Liver (tissue), 9 donors: ENCODE data around the gene NTHL1. TPM values are rescaled to one million over a fixed set of nuclear protein-coding genes. Genes with fewer than 3 reads are reported as not detected.

Experiments
- DNase-seq: peaks from one replicate; pipeline ENCODE4 v3.0.0-alpha.2; 2017; ENCODE audit warnings: low spot score
- H3K27ac ChIP-seq, 2 donors: one replicate each; pipeline ENCODE4 v1.7.0; 2013; ENCODE audit warnings: inconsistent platforms in 2 of 2, low read length in 2 of 2, control low read depth in 1 of 2, low read depth in 1 of 2, mild to moderate bottlenecking in 1 of 2
- H3K27me3 ChIP-seq, 4 donors: one replicate each; pipeline versions ENCODE4 v1.6.1 to v1.7.0; 2013; ENCODE audit warnings: low read length in 3 of 4, inconsistent platforms in 1 of 4, mild to moderate bottlenecking in 1 of 4, moderate library complexity in 1 of 4; ENCODE audit not compliant: control insufficient read depth in 4 of 4, insufficient read depth in 4 of 4
- H3K36me3 ChIP-seq, 4 donors: one replicate each; pipeline versions ENCODE4 v1.6.1 to v1.7.0; 2013; ENCODE audit warnings: low read length in 3 of 4, mild to moderate bottlenecking in 3 of 4, low read depth in 1 of 4, moderate library complexity in 1 of 4; ENCODE audit not compliant: control insufficient read depth in 4 of 4, insufficient read depth in 3 of 4
- H3K4me1 ChIP-seq, 4 donors: one replicate each; pipeline versions ENCODE4 v1.6.1 to v1.7.0; 2013; ENCODE audit warnings: low read length in 3 of 4, mild to moderate bottlenecking in 3 of 4, moderate library complexity in 1 of 4; ENCODE audit not compliant: control insufficient read depth in 4 of 4, insufficient read depth in 4 of 4
- H3K4me3 ChIP-seq, 3 donors: one replicate each; pipeline versions ENCODE4 v1.6.1 to v1.7.0; 2013; ENCODE audit warnings: low read length in 3 of 3, control low read depth in 1 of 3, low read depth in 1 of 3, mild to moderate bottlenecking in 1 of 3
- H3K9ac ChIP-seq, 2 donors: one replicate each; pipeline ENCODE4 v1.7.0; 2013; ENCODE audit warnings: low read length in 2 of 2, mild to moderate bottlenecking in 2 of 2, moderate library complexity in 2 of 2, control low read depth in 1 of 2, low read depth in 1 of 2
- H3K9me3 ChIP-seq, 4 donors: one replicate each; pipeline versions ENCODE4 v1.6.1 to v1.7.0; 2013; ENCODE audit warnings: low read length in 3 of 4; ENCODE audit not compliant: control insufficient read depth in 4 of 4
- EGR1 ChIP-seq, 2 donors: IDR thresholded peaks; 2 replicates each; pipeline ENCODE4 v1.6.1; 2016 to 2018; ENCODE audit warnings: antibody characterized with exemption in 2 of 2, low read depth in 2 of 2
- FOXA1 ChIP-seq: IDR thresholded peaks from 2 replicates; pipeline ENCODE4 v1.6.1; 2016; ENCODE audit warnings: antibody characterized with exemption
- FOXA2 ChIP-seq: IDR thresholded peaks from 2 replicates; pipeline ENCODE4 v1.6.1; 2016; ENCODE audit warnings: antibody characterized with exemption
- GABPA ChIP-seq, 2 donors: IDR thresholded peaks in 1 of 2; conservative IDR thresholded peaks in 1 of 2; 2 replicates each; pipeline ENCODE4 v1.6.1; 2016; ENCODE audit warnings: antibody characterized with exemption in 2 of 2, mild to moderate bottlenecking in 1 of 2, moderate library complexity in 1 of 2
- HNF4A ChIP-seq, 2 donors: conservative IDR thresholded peaks; 2 replicates each; pipeline ENCODE4 v1.6.1; 2016; ENCODE audit warnings: antibody characterized with exemption in 2 of 2, mild to moderate bottlenecking in 2 of 2
- HNF4G ChIP-seq: IDR thresholded peaks from 2 replicates; pipeline ENCODE4 v1.6.1; 2016; ENCODE audit warnings: antibody characterized with exemption
- JUND ChIP-seq, 2 donors: IDR thresholded peaks; 2 replicates each; pipeline ENCODE4 v1.6.1; 2016; ENCODE audit warnings: antibody characterized with exemption in 2 of 2
- NR2F2 ChIP-seq: IDR thresholded peaks from 2 replicates; pipeline ENCODE4 v1.6.1; 2016; ENCODE audit warnings: antibody characterized with exemption
- RAD21 ChIP-seq, 2 donors: IDR thresholded peaks; 2 replicates each; pipeline ENCODE4 v1.6.1; 2016; ENCODE audit warnings: antibody characterized with exemption in 2 of 2, mild to moderate bottlenecking in 2 of 2
- RXRA ChIP-seq, 2 donors: IDR thresholded peaks; 2 replicates each; pipeline ENCODE4 v1.6.1; 2017 to 2018; ENCODE audit warnings: antibody characterized with exemption in 2 of 2, mild to moderate bottlenecking in 1 of 2
- SP1 ChIP-seq: IDR thresholded peaks from 2 replicates; pipeline ENCODE4 v1.6.1; 2018; ENCODE audit warnings: antibody characterized with exemption, mild to moderate bottlenecking
- TAF1 ChIP-seq: conservative IDR thresholded peaks from 2 replicates; pipeline ENCODE4 v1.6.1; 2016; ENCODE audit warnings: antibody characterized with exemption, mild to moderate bottlenecking
- YY1 ChIP-seq: IDR thresholded peaks from 2 replicates; pipeline ENCODE4 v1.6.1; 2016; ENCODE audit warnings: antibody characterized with exemption, mild to moderate bottlenecking
- WGBS: extraction: QIAGEN DNeasy Blood & Tissue Kit; methylation state at CpG from one replicate; pipeline ENCODE4 v1.1.7; 2013; 5-methylcytosine and 5-hydroxymethylcytosine counted together
- polyA plus RNA-seq, 2 donors: library from polyadenylated mRNA; stranded (reverse) in 1 of 2; unstranded in 1 of 2; fragments of 200-250 nt in 1 of 2; fragments of >200 nt in 1 of 2; fragmentation: Nextera tagmentation in 1 of 2; extraction: Ambion mirVana in 1 of 2; gene quantifications; one replicate each; pipeline versions ENCODE4 v1.2.1 to v1.2.3, GENCODE V29; 2013 to 2015
- total RNA-seq, 2 donors: library from RNA; depleted of rRNA; stranded (reverse); fragments of >200 nt; gene quantifications; one replicate each; pipeline ENCODE4 v1.2.3, GENCODE V29; 2014
- TF ChIP-seq, protein P1 (sequence below): IDR thresholded peaks from 2 replicates; pipeline ENCODE4 v1.6.1; 2016; ENCODE audit warnings: antibody characterized with exemption, mild to moderate bottlenecking
- TF ChIP-seq, protein P2 (sequence below): IDR thresholded peaks from 2 replicates; pipeline ENCODE4 v1.6.1; 2016; ENCODE audit warnings: antibody characterized with exemption
- TF ChIP-seq, protein P3 (sequence below): IDR thresholded peaks from 2 replicates; pipeline ENCODE4 v1.6.1; 2016; ENCODE audit warnings: antibody characterized with exemption
- TF ChIP-seq, protein P4 (sequence below): fragments of 150-350 bp; IDR thresholded peaks from 2 replicates; pipeline ENCODE4 v1.5.1; 2017; ENCODE audit warnings: improper control_type of control experiment, low read depth, low read length; ENCODE audit not compliant: missing input control
- TF ChIP-seq, protein P5 (sequence below): IDR thresholded peaks from 2 replicates; pipeline ENCODE4 v1.6.1; 2016; ENCODE audit warnings: antibody characterized with exemption
- donor health status: healthy.
- donor health status: healthy.
- donor health status: healthy.
- donor health status: healthy.
- donor health status: healthy.

Gene NTHL1
- total and polyA plus RNA-seq, 4 donors = 10.4 to 166 (median 19.1) TPM

DNA sequence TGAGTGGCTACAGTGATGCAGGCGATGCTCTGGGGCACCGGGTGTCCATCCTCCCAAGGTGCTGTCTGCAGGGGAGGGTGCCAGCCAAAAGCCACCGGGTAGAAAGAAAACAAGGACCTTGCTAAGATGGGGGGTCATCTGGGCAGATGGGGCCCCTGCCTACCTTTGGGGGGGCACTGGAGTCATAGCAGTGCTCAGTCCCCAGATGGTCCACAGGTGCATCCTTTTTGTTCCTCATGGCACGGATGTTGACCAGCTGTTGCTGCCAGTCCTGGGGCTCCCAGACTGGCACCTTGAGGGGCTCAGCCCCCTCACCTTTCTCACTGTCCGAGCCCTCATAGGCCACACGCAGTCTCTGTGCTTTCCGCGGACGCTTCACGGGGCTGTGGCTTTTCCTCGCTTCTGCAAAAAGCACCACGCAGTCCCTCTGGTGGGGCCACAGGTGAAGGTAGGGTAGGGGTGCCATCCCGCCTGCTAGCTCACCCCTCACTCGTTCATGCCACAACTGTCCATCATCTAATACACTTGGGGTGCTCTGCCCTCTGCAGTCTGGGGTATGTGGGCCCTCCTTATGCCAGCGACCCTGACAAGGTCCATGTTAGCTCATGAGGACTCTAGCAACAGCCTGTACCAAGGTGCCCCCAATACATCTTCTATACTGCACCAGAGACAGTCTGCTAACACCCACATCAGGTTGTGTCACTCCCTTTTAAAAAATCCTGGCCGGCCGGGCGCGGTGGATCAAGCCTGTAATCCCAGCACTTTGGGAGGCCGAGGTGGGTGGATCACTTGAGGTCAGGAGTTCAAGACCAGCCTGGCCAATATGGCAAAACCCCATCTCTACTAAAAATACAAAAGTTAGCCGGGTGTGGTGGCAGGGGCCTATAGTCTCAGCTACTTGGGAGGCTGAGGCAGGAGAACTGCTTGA, 1.4 kb downstream of the NTHL1 start:
- Histone ChIP-seq H3K27ac (peak overlapping the region in 1 of 2 donors; percentile 84), H3K4me3 (no peak overlapping the region), H3K9me3 (no peaks in the 10 kb centered on the region), H3K27me3 (no peaks in the 10 kb centered on the region), H3K9ac (no peak overlapping the region), H3K4me1 (peaks cover 14 to 56% (median 41%) of the 10 kb centered on the region in 4 donors), H3K36me3 (peaks cover 0 to 4% (median 2%) of the 10 kb centered on the region in 4 donors)
- 86% methylated on average over 21 of the region's 21 CpGs for WGBS
- DNase-seq = no peak
- TF ChIP-seq, protein P1, sequence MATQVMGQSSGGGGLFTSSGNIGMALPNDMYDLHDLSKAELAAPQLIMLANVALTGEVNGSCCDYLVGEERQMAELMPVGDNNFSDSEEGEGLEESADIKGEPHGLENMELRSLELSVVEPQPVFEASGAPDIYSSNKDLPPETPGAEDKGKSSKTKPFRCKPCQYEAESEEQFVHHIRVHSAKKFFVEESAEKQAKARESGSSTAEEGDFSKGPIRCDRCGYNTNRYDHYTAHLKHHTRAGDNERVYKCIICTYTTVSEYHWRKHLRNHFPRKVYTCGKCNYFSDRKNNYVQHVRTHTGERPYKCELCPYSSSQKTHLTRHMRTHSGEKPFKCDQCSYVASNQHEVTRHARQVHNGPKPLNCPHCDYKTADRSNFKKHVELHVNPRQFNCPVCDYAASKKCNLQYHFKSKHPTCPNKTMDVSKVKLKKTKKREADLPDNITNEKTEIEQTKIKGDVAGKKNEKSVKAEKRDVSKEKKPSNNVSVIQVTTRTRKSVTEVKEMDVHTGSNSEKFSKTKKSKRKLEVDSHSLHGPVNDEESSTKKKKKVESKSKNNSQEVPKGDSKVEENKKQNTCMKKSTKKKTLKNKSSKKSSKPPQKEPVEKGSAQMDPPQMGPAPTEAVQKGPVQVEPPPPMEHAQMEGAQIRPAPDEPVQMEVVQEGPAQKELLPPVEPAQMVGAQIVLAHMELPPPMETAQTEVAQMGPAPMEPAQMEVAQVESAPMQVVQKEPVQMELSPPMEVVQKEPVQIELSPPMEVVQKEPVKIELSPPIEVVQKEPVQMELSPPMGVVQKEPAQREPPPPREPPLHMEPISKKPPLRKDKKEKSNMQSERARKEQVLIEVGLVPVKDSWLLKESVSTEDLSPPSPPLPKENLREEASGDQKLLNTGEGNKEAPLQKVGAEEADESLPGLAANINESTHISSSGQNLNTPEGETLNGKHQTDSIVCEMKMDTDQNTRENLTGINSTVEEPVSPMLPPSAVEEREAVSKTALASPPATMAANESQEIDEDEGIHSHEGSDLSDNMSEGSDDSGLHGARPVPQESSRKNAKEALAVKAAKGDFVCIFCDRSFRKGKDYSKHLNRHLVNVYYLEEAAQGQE = no peak
- TF ChIP-seq HNF4G (no peak), YY1 (no peak)

DNA sequence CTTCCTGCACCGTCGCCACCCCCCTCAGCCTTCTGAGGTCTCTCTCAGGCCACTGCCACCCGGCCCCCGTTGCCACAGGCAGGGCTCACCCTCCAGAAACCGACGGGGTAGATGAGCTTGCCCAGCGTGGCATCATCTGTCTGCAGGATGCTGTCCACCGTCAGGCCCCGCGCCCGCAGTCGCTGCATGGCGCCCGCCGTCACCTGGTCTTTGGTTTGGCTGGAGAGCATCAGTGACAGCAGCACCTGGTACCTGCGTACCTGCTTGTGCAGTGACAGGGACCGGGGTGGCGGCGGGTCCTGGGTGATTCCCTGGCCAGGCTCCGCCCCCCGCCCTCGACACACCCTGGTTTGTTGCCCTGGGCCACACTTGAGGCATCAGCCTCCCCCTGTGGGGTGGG, 3.1 kb downstream of the NTHL1 start:
- H3K27me3 ChIP-seq = no peaks in the 10 kb centered on the region
- TF ChIP-seq, protein P1 = no peak
- no peak for TF ChIP-seq RAD21 (IDR thresholded peaks at IDR 0.05)
- no peak for TF ChIP-seq TAF1
- no peak for TF ChIP-seq EGR1 (IDR thresholded peaks at IDR 0.05; ENCODE audit: low read depth in 2 of 2)
- TF ChIP-seq HNF4A (conservative IDR thresholded peaks at IDR 0.05) = no peak
- TF ChIP-seq HNF4G = no peak
- no peak for TF ChIP-seq YY1
- no peak for TF ChIP-seq GABPA (IDR thresholded peaks at IDR 0.05 in 1 of 2, conservative IDR thresholded peaks at IDR 0.05 in 1 of 2)
- TF ChIP-seq, protein P2, sequence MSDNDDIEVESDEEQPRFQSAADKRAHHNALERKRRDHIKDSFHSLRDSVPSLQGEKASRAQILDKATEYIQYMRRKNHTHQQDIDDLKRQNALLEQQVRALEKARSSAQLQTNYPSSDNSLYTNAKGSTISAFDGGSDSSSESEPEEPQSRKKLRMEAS = no peak
- no peak for TF ChIP-seq SP1
- TF ChIP-seq FOXA2 = no peak
- TF ChIP-seq, protein P3, sequence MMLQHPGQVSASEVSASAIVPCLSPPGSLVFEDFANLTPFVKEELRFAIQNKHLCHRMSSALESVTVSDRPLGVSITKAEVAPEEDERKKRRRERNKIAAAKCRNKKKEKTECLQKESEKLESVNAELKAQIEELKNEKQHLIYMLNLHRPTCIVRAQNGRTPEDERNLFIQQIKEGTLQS = no peak
- TF ChIP-seq, protein P4, sequence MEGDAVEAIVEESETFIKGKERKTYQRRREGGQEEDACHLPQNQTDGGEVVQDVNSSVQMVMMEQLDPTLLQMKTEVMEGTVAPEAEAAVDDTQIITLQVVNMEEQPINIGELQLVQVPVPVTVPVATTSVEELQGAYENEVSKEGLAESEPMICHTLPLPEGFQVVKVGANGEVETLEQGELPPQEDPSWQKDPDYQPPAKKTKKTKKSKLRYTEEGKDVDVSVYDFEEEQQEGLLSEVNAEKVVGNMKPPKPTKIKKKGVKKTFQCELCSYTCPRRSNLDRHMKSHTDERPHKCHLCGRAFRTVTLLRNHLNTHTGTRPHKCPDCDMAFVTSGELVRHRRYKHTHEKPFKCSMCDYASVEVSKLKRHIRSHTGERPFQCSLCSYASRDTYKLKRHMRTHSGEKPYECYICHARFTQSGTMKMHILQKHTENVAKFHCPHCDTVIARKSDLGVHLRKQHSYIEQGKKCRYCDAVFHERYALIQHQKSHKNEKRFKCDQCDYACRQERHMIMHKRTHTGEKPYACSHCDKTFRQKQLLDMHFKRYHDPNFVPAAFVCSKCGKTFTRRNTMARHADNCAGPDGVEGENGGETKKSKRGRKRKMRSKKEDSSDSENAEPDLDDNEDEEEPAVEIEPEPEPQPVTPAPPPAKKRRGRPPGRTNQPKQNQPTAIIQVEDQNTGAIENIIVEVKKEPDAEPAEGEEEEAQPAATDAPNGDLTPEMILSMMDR = no peak
- TF ChIP-seq, protein P5, sequence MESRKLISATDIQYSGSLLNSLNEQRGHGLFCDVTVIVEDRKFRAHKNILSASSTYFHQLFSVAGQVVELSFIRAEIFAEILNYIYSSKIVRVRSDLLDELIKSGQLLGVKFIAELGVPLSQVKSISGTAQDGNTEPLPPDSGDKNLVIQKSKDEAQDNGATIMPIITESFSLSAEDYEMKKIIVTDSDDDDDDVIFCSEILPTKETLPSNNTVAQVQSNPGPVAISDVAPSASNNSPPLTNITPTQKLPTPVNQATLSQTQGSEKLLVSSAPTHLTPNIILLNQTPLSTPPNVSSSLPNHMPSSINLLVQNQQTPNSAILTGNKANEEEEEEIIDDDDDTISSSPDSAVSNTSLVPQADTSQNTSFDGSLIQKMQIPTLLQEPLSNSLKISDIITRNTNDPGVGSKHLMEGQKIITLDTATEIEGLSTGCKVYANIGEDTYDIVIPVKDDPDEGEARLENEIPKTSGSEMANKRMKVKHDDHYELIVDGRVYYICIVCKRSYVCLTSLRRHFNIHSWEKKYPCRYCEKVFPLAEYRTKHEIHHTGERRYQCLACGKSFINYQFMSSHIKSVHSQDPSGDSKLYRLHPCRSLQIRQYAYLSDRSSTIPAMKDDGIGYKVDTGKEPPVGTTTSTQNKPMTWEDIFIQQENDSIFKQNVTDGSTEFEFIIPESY = no peak
- TF ChIP-seq JUND (IDR thresholded peaks at IDR 0.05) = no peak
- TF ChIP-seq NR2F2 = no peak
- no peak for TF ChIP-seq RXRA (IDR thresholded peaks at IDR 0.05)
- TF ChIP-seq FOXA1 = no peak
- H3K36me3 ChIP-seq = peaks cover 0 to 2% (median 0%) of the 10 kb centered on the region in 4 donors
- no peak for DNase-seq
- WGBS = 87% methylated on average over 22 of the region's 22 CpGs
- no peak overlapping the region for H3K27ac ChIP-seq
- H3K4me1 ChIP-seq = peaks cover 25 to 73% (median 55%) of the 10 kb centered on the region in 4 donors
- H3K4me3 ChIP-seq = no peak overlapping the region
- no peak overlapping the region for H3K9ac ChIP-seq
- no peaks in the 10 kb centered on the region for H3K9me3 ChIP-seq
